T-helper 1 cell treated with Interleukin-12 subunit alpha and Interleukin-12 subunit beta and Interleukin-4 antibody, amounts not matched to agents 30 μg/mL and 1 μg/mL, for 36 hours (primary cell): ENCODE results near the gene PTPN22.
A peak's percentile ranks its signal among the peaks of the same experiment; 100 is the strongest.

Source experiments
- H3K27ac Mint-ChIP-seq: one replicate; pipeline ENCODE4 v1.8.0; 2021; ENCODE audit warnings: mild to moderate bottlenecking, mixed read lengths
- H3K27me3 Mint-ChIP-seq: one replicate; pipeline ENCODE4 v1.8.0; 2021; ENCODE audit warnings: low read depth, mixed read lengths
- H3K36me3 Mint-ChIP-seq: one replicate; pipeline ENCODE4 v1.8.0; 2021; ENCODE audit warnings: low read depth, mixed read lengths
- H3K4me1 Mint-ChIP-seq: one replicate; pipeline ENCODE4 v1.8.0; 2021; ENCODE audit warnings: low read depth, mixed read lengths
- H3K4me3 Mint-ChIP-seq: one replicate; pipeline ENCODE4 v1.8.0; 2021; ENCODE audit warnings: mild to moderate bottlenecking, moderate library complexity, mixed read lengths
- H3K9me3 Mint-ChIP-seq: one replicate; pipeline ENCODE4 v1.8.0; 2021; ENCODE audit warnings: mixed read lengths

Gene PTPN22

GRCh38 chr1:113849072-113849471, 22.4 kb downstream of the PTPN22 start:
- peaks cover 47% of the 10 kb centered on the region for H3K36me3 Mint-ChIP-seq
- H3K9me3 Mint-ChIP-seq, result no peaks in the 10 kb centered on the region
- no peak overlapping the region for H3K4me3 Mint-ChIP-seq
- H3K4me1 Mint-ChIP-seq, result peaks cover 10% of the 10 kb centered on the region
- no peak overlapping the region for H3K27ac Mint-ChIP-seq
- H3K27me3 Mint-ChIP-seq, result no peaks in the 10 kb centered on the region

DNA sequence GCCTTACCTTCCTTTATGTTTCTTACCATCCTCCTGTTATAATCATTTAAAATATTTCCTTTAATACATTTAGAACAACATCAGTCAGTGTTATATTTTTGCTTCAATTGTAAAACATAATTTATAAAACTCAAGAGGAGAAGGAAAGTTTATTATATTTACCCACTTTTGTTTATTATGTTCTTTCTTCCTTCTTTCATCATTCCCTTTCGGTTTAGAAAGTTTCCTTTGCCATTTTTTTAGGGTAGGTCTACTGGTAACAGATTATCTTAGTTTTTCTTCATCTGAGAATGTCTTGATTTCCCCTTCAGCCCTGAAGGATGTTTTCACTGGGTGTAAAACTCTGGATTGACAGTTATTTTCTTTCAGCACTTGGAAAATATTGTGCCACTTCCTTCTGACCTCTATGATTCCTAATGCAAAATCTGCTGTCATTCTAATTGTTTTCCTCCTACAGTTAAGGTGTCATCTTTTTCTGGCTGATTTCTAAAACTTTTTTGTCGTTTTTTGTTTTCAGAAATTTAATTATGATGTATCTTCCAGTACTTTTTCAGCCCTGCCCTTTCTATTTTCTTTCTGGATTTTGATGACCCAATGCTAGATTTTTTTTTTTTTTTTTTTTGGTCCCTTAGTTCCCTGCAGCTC, 25.0 kb downstream of the PTPN22 start:
- H3K4me1 Mint-ChIP-seq, result peaks cover 10% of the 10 kb centered on the region
- peaks cover 53% of the 10 kb centered on the region for H3K36me3 Mint-ChIP-seq
- no peaks in the 10 kb centered on the region for H3K9me3 Mint-ChIP-seq
- H3K27ac Mint-ChIP-seq, result no peak overlapping the region
- H3K27me3 Mint-ChIP-seq, result no peaks in the 10 kb centered on the region
- H3K4me3 Mint-ChIP-seq, result no peak overlapping the region

GRCh38 chr1:113836534-113836933, 35.0 kb downstream of the PTPN22 start:
- peaks cover 40% of the 10 kb centered on the region for H3K36me3 Mint-ChIP-seq
- no peak overlapping the region for H3K4me3 Mint-ChIP-seq
- no peaks in the 10 kb centered on the region for H3K27me3 Mint-ChIP-seq
- peaks cover 6% of the 10 kb centered on the region for H3K4me1 Mint-ChIP-seq
- H3K9me3 Mint-ChIP-seq, result no peaks in the 10 kb centered on the region
- H3K27ac Mint-ChIP-seq, result no peak overlapping the region

DNA sequence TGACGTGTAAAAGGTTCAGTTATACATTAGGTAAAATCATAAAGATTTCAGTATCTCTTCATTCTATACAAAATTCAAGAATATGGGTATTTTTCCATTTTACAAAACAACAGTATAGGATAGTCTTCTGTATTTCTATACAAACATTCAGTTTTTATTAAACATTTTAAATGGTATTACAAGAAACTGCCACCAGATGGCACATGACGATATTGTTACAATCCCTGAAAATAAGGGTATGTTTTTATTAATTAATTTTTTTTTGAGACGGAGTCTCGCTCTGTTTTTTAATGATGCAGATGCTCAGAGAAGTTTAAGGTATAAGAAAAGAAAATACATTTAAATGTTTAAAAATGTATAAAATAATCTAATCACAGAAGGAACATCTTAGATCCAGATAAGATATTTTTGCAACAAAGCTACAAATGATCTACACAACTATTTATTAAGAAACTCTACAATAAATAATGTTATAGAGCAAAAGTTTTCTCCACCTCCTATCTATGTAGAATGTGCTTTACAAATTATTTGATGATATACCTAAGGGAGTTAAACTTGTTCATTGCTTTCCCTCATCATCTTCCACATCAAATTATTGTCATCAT, 35.7 kb downstream of the PTPN22 start:
- H3K4me1 Mint-ChIP-seq, result peaks cover 9% of the 10 kb centered on the region
- H3K9me3 Mint-ChIP-seq, result no peaks in the 10 kb centered on the region
- H3K27ac Mint-ChIP-seq, result peak overlapping the region; percentile 31
- no peaks in the 10 kb centered on the region for H3K27me3 Mint-ChIP-seq
- H3K36me3 Mint-ChIP-seq, result peaks cover 40% of the 10 kb centered on the region
- H3K4me3 Mint-ChIP-seq, result no peak overlapping the region

- Mint-ChIP-seq H3K4me1 (peaks cover 9% of the 10 kb centered on the region), H3K27me3 (no peaks in the 10 kb centered on the region), H3K4me3 (no peak overlapping the region), H3K27ac (no peak overlapping the region), H3K9me3 (no peaks in the 10 kb centered on the region), H3K36me3 (peaks cover 40% of the 10 kb centered on the region)
Measured at GRCh38 chr1:113834716-113835115, 36.8 kb downstream of the PTPN22 start.

- no peaks in the 10 kb centered on the region for H3K9me3 Mint-ChIP-seq
- no peak overlapping the region for H3K27ac Mint-ChIP-seq
- peaks cover 44% of the 10 kb centered on the region for H3K36me3 Mint-ChIP-seq
- H3K4me1 Mint-ChIP-seq, result peaks cover 3% of the 10 kb centered on the region
- H3K4me3 Mint-ChIP-seq, result no peak overlapping the region
- H3K27me3 Mint-ChIP-seq, result no peaks in the 10 kb centered on the region
Measured at GRCh38 chr1:113830039-113830438, 41.5 kb downstream of the PTPN22 start.

- Mint-ChIP-seq H3K27ac (no peak overlapping the region), H3K27me3 (no peaks in the 10 kb centered on the region), H3K4me3 (no peak overlapping the region), H3K4me1 (peaks cover 1% of the 10 kb centered on the region), H3K9me3 (no peaks in the 10 kb centered on the region), H3K36me3 (peaks cover 35% of the 10 kb centered on the region)
Measured at GRCh38 chr1:113821916-113822315, 49.6 kb downstream of the PTPN22 start.

- Mint-ChIP-seq H3K4me1 (peaks cover 1% of the 10 kb centered on the region), H3K4me3 (no peak overlapping the region), H3K9me3 (no peaks in the 10 kb centered on the region), H3K27me3 (no peaks in the 10 kb centered on the region), H3K36me3 (peaks cover 34% of the 10 kb centered on the region), H3K27ac (no peak overlapping the region)
Measured at GRCh38 chr1:113818578-113818977, 52.9 kb downstream of the PTPN22 start.

DNA sequence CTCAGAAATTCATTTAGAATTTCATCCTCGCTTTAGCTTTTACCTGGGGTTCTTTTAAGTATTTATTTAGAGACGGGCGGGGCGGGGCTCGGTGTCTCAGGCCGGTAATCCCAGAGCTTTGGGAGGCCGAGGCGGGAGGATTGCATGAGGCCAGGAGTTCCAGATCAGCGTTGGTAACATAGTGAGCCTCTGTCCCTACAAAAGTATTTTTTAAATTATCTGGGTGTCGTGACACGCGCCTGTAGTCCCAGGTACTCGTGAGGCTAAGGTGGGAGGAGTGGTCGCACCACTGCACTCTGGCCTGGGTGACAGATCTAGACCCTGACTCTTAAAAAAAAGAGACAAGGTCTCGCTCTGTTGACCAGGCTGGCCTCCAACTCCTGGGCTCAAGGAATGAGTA, 58.3 kb downstream of the PTPN22 start:
- H3K27ac Mint-ChIP-seq, result peak overlapping the region; percentile 73
- no peaks in the 10 kb centered on the region for H3K27me3 Mint-ChIP-seq
- H3K36me3 Mint-ChIP-seq, result peaks cover 20% of the 10 kb centered on the region
- peaks cover 23% of the 10 kb centered on the region for H3K4me1 Mint-ChIP-seq
- peak overlapping the region; percentile 21 for H3K4me3 Mint-ChIP-seq
- H3K9me3 Mint-ChIP-seq, result no peaks in the 10 kb centered on the region

DNA sequence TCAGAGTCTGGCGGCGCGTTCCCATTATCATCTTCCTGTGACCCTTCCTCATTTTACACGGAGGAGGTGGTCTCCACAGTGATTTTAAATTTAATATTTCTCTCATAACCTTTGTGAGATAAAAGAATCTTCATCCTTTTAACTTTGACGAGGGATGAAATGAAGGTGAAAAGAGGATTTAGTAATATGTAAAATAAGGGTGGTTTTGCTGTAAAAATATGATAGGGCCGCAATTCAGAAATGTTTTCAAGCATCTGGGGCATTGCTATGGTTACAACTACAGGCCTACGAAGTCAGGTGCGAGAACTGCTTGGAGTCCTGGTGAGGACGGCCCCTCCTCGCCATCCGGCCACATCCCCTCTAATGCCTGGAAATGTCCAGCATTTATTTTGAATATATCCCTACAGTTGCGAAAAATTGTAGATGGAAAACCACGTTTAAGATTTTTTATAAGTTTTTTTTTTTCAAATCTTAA, 58.8 kb downstream of the PTPN22 start:
- Mint-ChIP-seq H3K4me3 (peak overlapping the region; percentile 96), H3K36me3 (peaks cover 19% of the 10 kb centered on the region), H3K4me1 (peaks cover 23% of the 10 kb centered on the region), H3K9me3 (no peaks in the 10 kb centered on the region), H3K27ac (peak overlapping the region; percentile 98), H3K27me3 (no peaks in the 10 kb centered on the region)

DNA sequence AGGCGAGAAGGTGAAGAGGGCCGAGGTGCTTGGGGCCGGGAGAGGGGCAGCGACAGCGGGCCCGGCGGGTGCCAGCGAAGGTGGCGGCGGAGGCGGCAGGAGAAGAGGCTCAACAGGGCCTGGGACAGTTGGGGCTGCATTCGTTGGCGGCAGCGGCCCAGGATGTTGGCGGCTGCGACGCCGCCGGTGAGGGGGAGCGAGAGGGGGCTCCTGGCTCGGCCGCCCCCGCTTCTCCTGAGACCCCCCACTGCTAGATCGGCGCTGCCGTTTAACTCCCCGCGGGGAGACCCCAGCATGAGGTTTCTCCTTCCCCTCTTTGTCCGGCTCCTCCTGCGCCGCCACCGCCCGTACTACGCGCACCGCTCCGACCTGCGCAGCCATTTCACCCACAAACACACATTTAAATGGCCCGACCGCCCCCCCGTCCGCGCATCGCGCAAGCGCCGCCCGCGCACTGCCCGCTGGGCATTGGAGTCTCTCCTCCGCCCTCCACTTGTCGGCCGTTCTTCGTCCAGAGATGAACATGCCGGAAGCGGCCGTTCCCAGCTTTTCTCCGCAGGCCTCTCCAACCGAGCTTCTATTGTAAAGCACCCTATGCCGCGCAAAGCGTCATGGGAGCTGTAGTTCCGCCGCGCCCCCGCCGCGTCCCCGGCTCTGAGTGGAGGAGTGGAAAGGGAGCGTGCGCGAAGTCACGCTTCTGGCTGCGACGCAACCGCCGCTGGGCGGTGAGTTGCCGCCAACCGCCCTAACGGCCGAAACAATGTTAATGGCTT, 59.4 kb downstream of the PTPN22 start, which contains the start of gene RSBN1:
TSS of gene RSBN1 (minus strand) at position 589 of the 773 bp plus-strand sequence. CDS start at position 525, 64 bp downstream.
- peaks cover 21% of the 10 kb centered on the region for H3K36me3 Mint-ChIP-seq
- no peaks in the 10 kb centered on the region for H3K27me3 Mint-ChIP-seq
- no peaks in the 10 kb centered on the region for H3K9me3 Mint-ChIP-seq
- H3K27ac Mint-ChIP-seq, result peak within 1 kb of the TSS; percentile 98
- peak within 1 kb of the TSS; percentile 96 for H3K4me3 Mint-ChIP-seq
- peaks cover 24% of the 10 kb centered on the region for H3K4me1 Mint-ChIP-seq

DNA sequence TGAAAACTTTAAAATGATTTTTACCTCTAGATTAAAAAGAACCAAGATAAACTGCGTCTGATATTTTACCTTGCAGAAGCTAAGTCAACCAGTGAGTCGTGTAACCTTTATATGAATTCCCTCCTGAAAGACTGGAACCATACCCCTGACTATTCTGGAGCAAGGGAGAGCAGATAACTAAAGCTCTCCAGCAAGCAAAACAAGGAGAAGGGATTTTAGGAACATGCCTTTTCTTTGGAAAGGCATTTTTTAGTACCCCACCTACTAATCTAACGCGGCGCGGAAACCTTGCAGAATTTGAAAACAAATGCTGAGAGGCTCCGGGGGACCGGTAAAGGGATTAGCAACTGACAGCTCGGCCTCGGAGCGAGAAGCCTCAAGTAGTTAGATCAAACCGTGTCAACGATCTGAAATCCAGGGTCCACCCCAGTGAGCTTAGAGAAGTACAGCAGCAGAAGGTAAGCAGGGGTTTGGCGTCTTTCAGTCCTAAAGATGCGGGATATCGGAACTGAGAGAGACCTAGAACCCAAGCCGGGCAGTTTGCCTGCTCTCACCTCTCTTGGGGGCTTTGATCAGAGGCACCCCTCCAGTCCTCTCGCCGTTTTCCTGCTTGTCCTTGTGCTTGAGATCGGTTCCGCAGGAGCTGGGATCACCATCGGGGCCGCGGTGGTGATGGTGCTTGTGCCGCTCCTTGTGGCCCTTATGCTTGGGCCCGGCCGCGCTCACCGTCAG, 60.2 kb downstream of the PTPN22 start:
- Mint-ChIP-seq H3K9me3 (no peaks in the 10 kb centered on the region), H3K27ac (peak overlapping the region; percentile 94), H3K27me3 (no peaks in the 10 kb centered on the region), H3K36me3 (peaks cover 18% of the 10 kb centered on the region), H3K4me3 (peak overlapping the region; percentile 96), H3K4me1 (peaks cover 24% of the 10 kb centered on the region)

- peak overlapping the region; percentile 31 for H3K27ac Mint-ChIP-seq
- H3K4me3 Mint-ChIP-seq, result peak overlapping the region; percentile 96
- peaks cover 34% of the 10 kb centered on the region for H3K4me1 Mint-ChIP-seq
Measured at GRCh38 chr1:113809670-113810602, 61.6 kb downstream of the PTPN22 start.

More at GRCh38 chr1:113809670-113810602, 61.6 kb downstream of the PTPN22 start:
- Mint-ChIP-seq H3K9me3 (no peaks in the 10 kb centered on the region), H3K36me3 (peaks cover 16% of the 10 kb centered on the region), H3K27me3 (no peaks in the 10 kb centered on the region)
